ENCODE measurements around the gene MMP8. TPM values are rescaled to one million over a fixed set of nuclear protein-coding genes. Genes with fewer than 3 reads are reported as not detected.

The MMP8 gene
- total RNA-seq, 2 experiments from 2014 or later = not detected

GRCh38 chr11:102763440-102763839, 38.7 kb upstream of the MMP8 start:
- Histone ChIP-seq H2AFZ (ENCODE audit: low read length) (no peak overlapping the region), H4K20me1 (ENCODE audit: insufficient read depth, low read length) (no peaks in the 10 kb centered on the region), H3K27ac (ENCODE audit: low read depth, low read length, poor library complexity, severe bottlenecking) (no peak overlapping the region), H3K4me1 (ENCODE audit: insufficient read depth, low read length, poor library complexity, severe bottlenecking) (no peaks in the 10 kb centered on the region), H3K4me3 (ENCODE audit: low read depth, low read length, poor library complexity, severe bottlenecking) (no peak overlapping the region), H3K9me3 (ENCODE audit: low read length) (no peaks in the 10 kb centered on the region), H3K36me3 (ENCODE audit: insufficient read depth, low read length) (no peaks in the 10 kb centered on the region), H3K79me2 (ENCODE audit: insufficient read depth, low read depth, low read length) (no peaks in the 10 kb centered on the region), H3K4me2 (ENCODE audit: low read length) (no peak overlapping the region), H3K9me2 (ENCODE audit: insufficient read depth, low read length) (no peaks in the 10 kb centered on the region)
- CTCF ChIA-PET (ENCODE audit: unreplicated experiment) = no interaction called here
- POLR2A ChIA-PET = no interaction called here
- BruUV-seq (replicated peaks) = no TSS peak
- TF ChIP-seq EZH2phosphoT487 (IDR thresholded peaks at IDR 0.05; ENCODE audit: borderline replicate concordance, low read depth, low read length) = no peak
- DNase-seq (ENCODE audit: low spot score) = no peak
- intact Hi-C loops (cut with micrococcal nuclease; ENCODE audit: unreplicated experiment) = no loop called here

DNA sequence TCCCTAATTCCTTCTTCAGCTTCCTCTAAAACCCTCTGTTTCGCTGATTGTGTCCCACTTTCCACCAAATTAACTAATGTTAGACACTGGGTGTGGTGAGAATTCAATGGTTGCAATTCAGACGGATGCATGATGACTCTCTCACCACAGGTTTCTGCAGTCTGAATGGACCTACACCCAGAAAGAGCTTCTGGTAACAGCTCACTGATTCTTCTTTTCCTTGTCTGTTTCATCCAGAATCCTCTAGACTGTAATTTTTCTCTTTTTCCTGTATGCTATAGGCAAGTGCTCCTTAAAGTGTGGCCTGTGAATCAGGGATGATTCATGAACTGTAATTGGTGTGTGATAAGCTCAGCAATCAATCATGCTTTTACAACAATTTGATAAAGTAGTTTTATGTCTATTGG, 37.6 kb upstream of the MMP8 start:
- Histone ChIP-seq H3K4me2 (ENCODE audit: low read length) (no peak overlapping the region), H4K20me1 (ENCODE audit: insufficient read depth, low read length) (no peaks in the 10 kb centered on the region), H3K9me3 (ENCODE audit: low read length) (no peaks in the 10 kb centered on the region), H3K36me3 (ENCODE audit: insufficient read depth, low read length) (no peaks in the 10 kb centered on the region), H3K9me2 (ENCODE audit: insufficient read depth, low read length) (no peaks in the 10 kb centered on the region), H3K4me3 (ENCODE audit: low read depth, low read length, poor library complexity, severe bottlenecking) (no peak overlapping the region), H2AFZ (ENCODE audit: low read length) (no peak overlapping the region), H3K27ac (ENCODE audit: low read depth, low read length, poor library complexity, severe bottlenecking) (no peak overlapping the region), H3K79me2 (ENCODE audit: insufficient read depth, low read depth, low read length) (no peaks in the 10 kb centered on the region), H3K4me1 (ENCODE audit: insufficient read depth, low read length, poor library complexity, severe bottlenecking) (no peaks in the 10 kb centered on the region)
- no peak for TF ChIP-seq EZH2phosphoT487 (IDR thresholded peaks at IDR 0.05; ENCODE audit: borderline replicate concordance, low read depth, low read length)
- TF ChIP-seq, protein P1, sequence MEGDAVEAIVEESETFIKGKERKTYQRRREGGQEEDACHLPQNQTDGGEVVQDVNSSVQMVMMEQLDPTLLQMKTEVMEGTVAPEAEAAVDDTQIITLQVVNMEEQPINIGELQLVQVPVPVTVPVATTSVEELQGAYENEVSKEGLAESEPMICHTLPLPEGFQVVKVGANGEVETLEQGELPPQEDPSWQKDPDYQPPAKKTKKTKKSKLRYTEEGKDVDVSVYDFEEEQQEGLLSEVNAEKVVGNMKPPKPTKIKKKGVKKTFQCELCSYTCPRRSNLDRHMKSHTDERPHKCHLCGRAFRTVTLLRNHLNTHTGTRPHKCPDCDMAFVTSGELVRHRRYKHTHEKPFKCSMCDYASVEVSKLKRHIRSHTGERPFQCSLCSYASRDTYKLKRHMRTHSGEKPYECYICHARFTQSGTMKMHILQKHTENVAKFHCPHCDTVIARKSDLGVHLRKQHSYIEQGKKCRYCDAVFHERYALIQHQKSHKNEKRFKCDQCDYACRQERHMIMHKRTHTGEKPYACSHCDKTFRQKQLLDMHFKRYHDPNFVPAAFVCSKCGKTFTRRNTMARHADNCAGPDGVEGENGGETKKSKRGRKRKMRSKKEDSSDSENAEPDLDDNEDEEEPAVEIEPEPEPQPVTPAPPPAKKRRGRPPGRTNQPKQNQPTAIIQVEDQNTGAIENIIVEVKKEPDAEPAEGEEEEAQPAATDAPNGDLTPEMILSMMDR (conservative IDR thresholded peaks at IDR 0.05; ENCODE audit: low read length) = no peak
- ChIA-PET POLR2A (interaction anchor here (1.2 kb wide), 1 partner anchor 33 kb away, joined by 6 read pairs; no protein-coding TSS in a partner anchor), CTCF (ENCODE audit: unreplicated experiment) (interaction anchor here (0.9 kb wide), 1 partner anchor 30 kb away, joined by 3 read pairs; no protein-coding TSS in a partner anchor)
- no peak for DNase-seq (ENCODE audit: low spot score)
- BruUV-seq (replicated peaks) = no TSS peak
- intact Hi-C loops (cut with micrococcal nuclease; ENCODE audit: unreplicated experiment) = no loop called here

GRCh38 chr11:102761646-102762238, 37.0 kb upstream of the MMP8 start:
- Histone ChIP-seq H2AFZ (ENCODE audit: low read length) (no peak overlapping the region), H3K79me2 (ENCODE audit: insufficient read depth, low read depth, low read length) (no peaks in the 10 kb centered on the region), H3K4me2 (ENCODE audit: low read length) (no peak overlapping the region), H3K36me3 (ENCODE audit: insufficient read depth, low read length) (no peaks in the 10 kb centered on the region), H3K9me3 (ENCODE audit: low read length) (no peaks in the 10 kb centered on the region), H3K4me1 (ENCODE audit: insufficient read depth, low read length, poor library complexity, severe bottlenecking) (no peaks in the 10 kb centered on the region), H3K4me3 (ENCODE audit: low read depth, low read length, poor library complexity, severe bottlenecking) (no peak overlapping the region), H4K20me1 (ENCODE audit: insufficient read depth, low read length) (no peaks in the 10 kb centered on the region), H3K9me2 (ENCODE audit: insufficient read depth, low read length) (no peaks in the 10 kb centered on the region), H3K27ac (ENCODE audit: low read depth, low read length, poor library complexity, severe bottlenecking) (no peak overlapping the region)
- BruUV-seq (replicated peaks) = no TSS peak
- DNase-seq (ENCODE audit: low spot score) = no peak
- ChIA-PET POLR2A (interaction anchor here (0.5 to 1.2 kb wide), 3 partner anchors 9 to 135 kb away, joined by 3 to 6 read pairs (median 4); no protein-coding TSS in a partner anchor), CTCF (ENCODE audit: unreplicated experiment) (interaction anchor here (0.9 kb wide), 1 partner anchor 31 kb away, joined by 3 read pairs; no protein-coding TSS in a partner anchor)
- no peak for TF ChIP-seq EZH2phosphoT487 (IDR thresholded peaks at IDR 0.05; ENCODE audit: borderline replicate concordance, low read depth, low read length)
- TF ChIP-seq, protein P1 (conservative IDR thresholded peaks at IDR 0.05; ENCODE audit: low read length) = no peak
- intact Hi-C loops (cut with micrococcal nuclease; ENCODE audit: unreplicated experiment) = no loop called here

Measured in OCI-LY7 (cell line).